ENCODE measurements around the gene CST3.

The CST3 gene

GRCh38 chr20:23654000-23654399 lies 16.2 kb upstream of the CST3 start:
- no peak for ATAC-seq

GRCh38 chr20:23653400-23653938 lies 15.7 kb upstream of the CST3 start:
- peak overlapping the region in 1 of 2 donors; percentile 28 for H3K27ac Mint-ChIP-seq
- no peaks in the 10 kb centered on the region for H3K4me1 Mint-ChIP-seq
- H3K27me3 Mint-ChIP-seq, result peaks cover 33% of the 10 kb centered on the region
- no peaks in the 10 kb centered on the region for H3K9me3 Mint-ChIP-seq
- ATAC-seq (no peak), DNase-seq (no peak)
- no peak overlapping the region for H3K4me3 Mint-ChIP-seq

More at GRCh38 chr20:23654000-23654399, 16.2 kb upstream of the CST3 start:
- no peak for DNase-seq
- Mint-ChIP-seq H3K27me3 (peaks cover 33% of the 10 kb centered on the region), H3K9me3 (no peaks in the 10 kb centered on the region), H3K27ac (no peak overlapping the region), H3K4me1 (no peaks in the 10 kb centered on the region), H3K4me3 (no peak overlapping the region)

GRCh38 chr20:23652926-23653325 lies 15.2 kb upstream of the CST3 start:
- Mint-ChIP-seq H3K4me3 (no peak overlapping the region), H3K4me1 (no peaks in the 10 kb centered on the region), H3K9me3 (no peaks in the 10 kb centered on the region), H3K27ac (no peak overlapping the region), H3K27me3 (peaks cover 33% of the 10 kb centered on the region)
- ATAC-seq (no peak), DNase-seq (no peak)

- no peak for ATAC-seq
- Mint-ChIP-seq H3K27me3 (peaks cover 33% of the 10 kb centered on the region), H3K9me3 (no peaks in the 10 kb centered on the region), H3K4me3 (no peak overlapping the region), H3K27ac (no peak overlapping the region), H3K4me1 (no peaks in the 10 kb centered on the region)
- DNase-seq, result no peak
Measured at GRCh38 chr20:23652371-23652770, 14.6 kb upstream of the CST3 start.

- Mint-ChIP-seq H3K4me1 (no peaks in the 10 kb centered on the region), H3K27me3 (peaks cover 28% of the 10 kb centered on the region), H3K27ac (no peak overlapping the region), H3K4me3 (no peak overlapping the region), H3K9me3 (no peaks in the 10 kb centered on the region)
- DNase-seq (no peak), ATAC-seq (no peak)
Measured at GRCh38 chr20:23651117-23651516, 13.4 kb upstream of the CST3 start.

GRCh38 chr20:23649830-23650417 lies 12.2 kb upstream of the CST3 start:
- Mint-ChIP-seq H3K27me3 (peaks cover 16% of the 10 kb centered on the region), H3K27ac (no peak overlapping the region), H3K4me1 (no peaks in the 10 kb centered on the region), H3K4me3 (no peak overlapping the region), H3K9me3 (no peaks in the 10 kb centered on the region)
- ATAC-seq (no peak), DNase-seq (no peak)

- Mint-ChIP-seq H3K9me3 (no peaks in the 10 kb centered on the region), H3K27ac (no peak overlapping the region), H3K4me3 (no peak overlapping the region), H3K4me1 (no peaks in the 10 kb centered on the region), H3K27me3 (peaks cover 10% of the 10 kb centered on the region)
- ATAC-seq (no peak), DNase-seq (no peak)
Measured at GRCh38 chr20:23649242-23649641, 11.5 kb upstream of the CST3 start.

- Mint-ChIP-seq H3K27me3 (no peaks in the 10 kb centered on the region), H3K9me3 (no peaks in the 10 kb centered on the region), H3K4me3 (no peak overlapping the region), H3K27ac (no peak overlapping the region), H3K4me1 (peaks cover 5% of the 10 kb centered on the region)
- DNase-seq (no peak), ATAC-seq (no peak)
Measured at GRCh38 chr20:23647346-23647745, 9.6 kb upstream of the CST3 start.

GRCh38 chr20:23646106-23646873 lies 8.5 kb upstream of the CST3 start:
- no peak overlapping the region for H3K4me3 Mint-ChIP-seq
- no peak for ATAC-seq
- no peak for DNase-seq
- no peak overlapping the region for H3K27ac Mint-ChIP-seq
- H3K27me3 Mint-ChIP-seq, result no peaks in the 10 kb centered on the region
- no peaks in the 10 kb centered on the region for H3K9me3 Mint-ChIP-seq
- peaks cover 5% of the 10 kb centered on the region for H3K4me1 Mint-ChIP-seq

- H3K27me3 Mint-ChIP-seq, result peaks cover 3% of the 10 kb centered on the region
- H3K4me1 Mint-ChIP-seq, result peaks cover 5% of the 10 kb centered on the region
- no peak overlapping the region for H3K4me3 Mint-ChIP-seq
- no peak for ATAC-seq
- H3K9me3 Mint-ChIP-seq, result no peaks in the 10 kb centered on the region
- DNase-seq, result no peak
- H3K27ac Mint-ChIP-seq, result no peak overlapping the region
Measured at GRCh38 chr20:23645575-23645974, 7.8 kb upstream of the CST3 start.

GRCh38 chr20:23644164-23644563 lies 6.4 kb upstream of the CST3 start:
- Mint-ChIP-seq H3K27me3 (peaks cover 17% of the 10 kb centered on the region), H3K4me3 (no peak overlapping the region), H3K27ac (no peak overlapping the region), H3K4me1 (peaks cover 5% of the 10 kb centered on the region), H3K9me3 (no peaks in the 10 kb centered on the region)
- DNase-seq (no peak), ATAC-seq (no peak)

- H3K4me1 Mint-ChIP-seq, result peaks cover 5% of the 10 kb centered on the region
- H3K9me3 Mint-ChIP-seq, result no peaks in the 10 kb centered on the region
- peaks cover 22% of the 10 kb centered on the region for H3K27me3 Mint-ChIP-seq
- H3K4me3 Mint-ChIP-seq, result no peak overlapping the region
- DNase-seq (no peak), ATAC-seq (no peak)
- no peak overlapping the region for H3K27ac Mint-ChIP-seq
Measured at GRCh38 chr20:23643659-23644058, 5.9 kb upstream of the CST3 start.

GRCh38 chr20:23641936-23642751 lies 4.4 kb upstream of the CST3 start:
- no peak overlapping the region for H3K27ac Mint-ChIP-seq
- ATAC-seq (no peak), DNase-seq (no peak)
- H3K4me3 Mint-ChIP-seq, result no peak overlapping the region
- H3K4me1 Mint-ChIP-seq, result peaks cover 8% of the 10 kb centered on the region
- no peaks in the 10 kb centered on the region for H3K9me3 Mint-ChIP-seq
- peaks cover 30% of the 10 kb centered on the region for H3K27me3 Mint-ChIP-seq

GRCh38 chr20:23640671-23641667 lies 3.2 kb upstream of the CST3 start:
- H3K27me3 Mint-ChIP-seq, result peaks cover 41% of the 10 kb centered on the region
- no peaks in the 10 kb centered on the region for H3K9me3 Mint-ChIP-seq
- DNase-seq, result no peak
- no peak overlapping the region for H3K4me3 Mint-ChIP-seq
- no peak overlapping the region for H3K27ac Mint-ChIP-seq
- peaks cover 16% of the 10 kb centered on the region for H3K4me1 Mint-ChIP-seq
- ATAC-seq, result no peak
